Measurements from ENCODE around the gene FBP1.

The FBP1 gene

DNA sequence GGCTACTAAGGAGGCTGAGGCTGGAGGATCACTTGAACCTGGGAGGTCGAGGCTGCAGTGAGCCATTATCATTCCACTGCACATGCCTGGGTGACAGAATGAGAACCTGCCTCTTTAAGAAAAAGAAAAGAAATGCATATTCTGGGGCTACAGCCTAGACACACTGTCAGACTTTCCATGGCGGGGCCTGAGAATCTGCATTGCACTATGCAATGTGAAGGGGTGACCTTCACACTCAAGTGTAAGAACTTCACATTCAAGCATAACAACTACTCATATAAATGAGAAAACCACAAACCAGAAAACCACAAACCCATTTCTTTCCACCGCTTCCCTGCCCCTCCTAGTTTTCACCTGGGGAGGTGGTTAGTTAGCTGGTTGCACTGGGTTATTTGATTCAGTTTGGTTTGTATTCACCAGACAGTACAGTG is 27.7 kb downstream of the FBP1 start:
- H3K4me3 ChIP-seq (ENCODE audit: low read depth, low read length): no peak overlapping the region
- in situ Hi-C loops (cut with HindIII; ENCODE audit: low pct_ligation_motif_present, low sequenced_read_pairs): no loop called here
- H3K36me3 ChIP-seq (replicated peaks): no peaks in the 10 kb centered on the region
- H3K27ac ChIP-seq: no peak overlapping the region
- DNase-seq: no peak
- TF ChIP-seq, protein P1, sequence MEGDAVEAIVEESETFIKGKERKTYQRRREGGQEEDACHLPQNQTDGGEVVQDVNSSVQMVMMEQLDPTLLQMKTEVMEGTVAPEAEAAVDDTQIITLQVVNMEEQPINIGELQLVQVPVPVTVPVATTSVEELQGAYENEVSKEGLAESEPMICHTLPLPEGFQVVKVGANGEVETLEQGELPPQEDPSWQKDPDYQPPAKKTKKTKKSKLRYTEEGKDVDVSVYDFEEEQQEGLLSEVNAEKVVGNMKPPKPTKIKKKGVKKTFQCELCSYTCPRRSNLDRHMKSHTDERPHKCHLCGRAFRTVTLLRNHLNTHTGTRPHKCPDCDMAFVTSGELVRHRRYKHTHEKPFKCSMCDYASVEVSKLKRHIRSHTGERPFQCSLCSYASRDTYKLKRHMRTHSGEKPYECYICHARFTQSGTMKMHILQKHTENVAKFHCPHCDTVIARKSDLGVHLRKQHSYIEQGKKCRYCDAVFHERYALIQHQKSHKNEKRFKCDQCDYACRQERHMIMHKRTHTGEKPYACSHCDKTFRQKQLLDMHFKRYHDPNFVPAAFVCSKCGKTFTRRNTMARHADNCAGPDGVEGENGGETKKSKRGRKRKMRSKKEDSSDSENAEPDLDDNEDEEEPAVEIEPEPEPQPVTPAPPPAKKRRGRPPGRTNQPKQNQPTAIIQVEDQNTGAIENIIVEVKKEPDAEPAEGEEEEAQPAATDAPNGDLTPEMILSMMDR (IDR thresholded peaks at IDR 0.05; ENCODE audit: low read depth, low read length, missing control alignments): no peak
- H3K27me3 ChIP-seq (replicated peaks): no peaks in the 10 kb centered on the region

DNA sequence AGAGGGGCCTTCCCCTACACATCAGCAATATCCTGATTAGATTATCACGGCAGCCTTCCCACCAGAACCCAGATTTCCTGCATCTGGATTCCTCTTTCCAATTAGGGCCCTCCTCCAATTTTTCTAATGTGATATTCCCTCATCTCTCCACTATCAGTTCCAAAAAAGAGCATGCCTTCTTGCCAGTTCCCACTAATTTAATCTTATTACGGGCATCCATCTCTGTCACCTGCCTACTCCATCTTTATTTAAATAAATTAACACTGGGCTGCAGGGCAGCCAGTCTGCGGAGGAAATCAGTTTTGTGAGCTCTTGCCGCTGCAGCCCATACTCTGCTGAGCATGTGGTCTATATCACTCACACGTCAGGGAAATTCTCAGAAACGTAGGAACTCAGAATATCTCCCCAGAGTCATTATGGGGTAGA is 29.1 kb downstream of the FBP1 start:
- DNase-seq: no peak
- in situ Hi-C loops (cut with HindIII; ENCODE audit: low pct_ligation_motif_present, low sequenced_read_pairs): no loop called here
- TF ChIP-seq, protein P1 (IDR thresholded peaks at IDR 0.05; ENCODE audit: low read depth, low read length, missing control alignments): no peak

DNA sequence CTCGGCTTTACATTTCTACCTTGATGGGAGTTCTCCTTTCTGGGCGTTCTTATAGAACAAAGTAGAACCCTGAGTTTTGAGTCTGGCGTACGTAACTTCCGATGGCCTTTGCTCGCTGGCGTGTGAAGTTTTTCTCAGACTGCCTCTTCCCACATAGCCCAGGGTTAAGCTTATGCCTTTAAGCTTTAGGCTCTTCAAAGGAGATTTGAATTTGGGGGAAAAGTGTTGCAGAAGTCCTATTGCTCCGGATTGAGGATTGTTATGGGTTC is 32.0 kb downstream of the FBP1 start:
- H3K4me3 ChIP-seq (ENCODE audit: low read depth, low read length): no peak overlapping the region
- no peak overlapping the region for H3K27ac ChIP-seq
- no peaks in the 10 kb centered on the region for H3K36me3 ChIP-seq (replicated peaks)
- H3K27me3 ChIP-seq (replicated peaks): peaks cover 4% of the 10 kb centered on the region
- TF ChIP-seq, protein P1 (IDR thresholded peaks at IDR 0.05; ENCODE audit: low read depth, low read length, missing control alignments): no peak
- in situ Hi-C loops (cut with HindIII; ENCODE audit: low pct_ligation_motif_present, low sequenced_read_pairs): no loop called here
- DNase-seq: no peak

More for the DNA sequence above, 29.1 kb downstream of the FBP1 start:
- H3K27me3 ChIP-seq (replicated peaks): peaks cover 4% of the 10 kb centered on the region
- H3K4me3 ChIP-seq (ENCODE audit: low read depth, low read length): no peak overlapping the region
- H3K27ac ChIP-seq: no peak overlapping the region
- H3K36me3 ChIP-seq (replicated peaks): no peaks in the 10 kb centered on the region

DNA sequence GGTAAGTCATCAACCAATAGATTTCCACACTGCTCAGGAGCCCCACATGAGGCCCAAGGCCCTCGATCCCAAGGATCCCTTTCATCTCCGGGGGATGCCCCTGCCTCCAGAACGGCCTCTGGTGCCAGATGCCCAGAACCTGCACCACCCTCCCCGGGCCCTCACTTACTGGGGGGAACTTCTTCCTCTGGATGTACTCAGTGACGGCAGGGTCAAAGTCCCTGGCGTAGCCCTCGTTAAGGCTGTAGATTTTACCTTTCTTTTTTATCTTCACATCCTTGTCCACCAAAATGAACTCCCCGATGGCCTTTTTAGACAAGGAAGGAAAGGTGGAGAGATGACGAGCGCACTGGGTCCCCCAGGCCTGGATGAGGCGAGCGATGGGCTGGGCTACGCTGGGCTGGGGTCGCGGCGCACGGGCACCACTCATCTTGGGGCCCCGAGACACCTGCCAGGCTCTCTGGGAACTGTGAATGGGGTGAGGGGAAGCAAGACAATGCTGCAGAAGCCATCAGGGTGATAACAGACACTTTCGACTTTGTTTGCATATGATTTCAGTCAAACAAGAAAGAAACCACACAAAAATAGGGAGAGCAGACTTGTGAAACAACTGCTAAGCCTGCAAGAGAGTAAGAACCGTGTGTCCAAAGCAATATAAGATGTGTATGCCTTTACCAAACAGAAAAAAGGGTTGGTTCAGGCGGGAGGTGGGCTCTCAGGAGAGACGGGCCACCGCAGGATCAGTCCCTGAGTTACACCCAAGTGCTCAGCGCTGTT is 32.5 kb downstream of the FBP1 start:
- no peak for DNase-seq
- Histone ChIP-seq H3K4me3 (ENCODE audit: low read depth, low read length) (no peak overlapping the region), H3K27ac (no peak overlapping the region), H3K36me3 (replicated peaks) (no peaks in the 10 kb centered on the region), H3K27me3 (replicated peaks) (peaks cover 4% of the 10 kb centered on the region)
- TF ChIP-seq, protein P1 (IDR thresholded peaks at IDR 0.05; ENCODE audit: low read depth, low read length, missing control alignments): no peak
- in situ Hi-C loops (cut with HindIII; ENCODE audit: low pct_ligation_motif_present, low sequenced_read_pairs): no loop called here

DNA sequence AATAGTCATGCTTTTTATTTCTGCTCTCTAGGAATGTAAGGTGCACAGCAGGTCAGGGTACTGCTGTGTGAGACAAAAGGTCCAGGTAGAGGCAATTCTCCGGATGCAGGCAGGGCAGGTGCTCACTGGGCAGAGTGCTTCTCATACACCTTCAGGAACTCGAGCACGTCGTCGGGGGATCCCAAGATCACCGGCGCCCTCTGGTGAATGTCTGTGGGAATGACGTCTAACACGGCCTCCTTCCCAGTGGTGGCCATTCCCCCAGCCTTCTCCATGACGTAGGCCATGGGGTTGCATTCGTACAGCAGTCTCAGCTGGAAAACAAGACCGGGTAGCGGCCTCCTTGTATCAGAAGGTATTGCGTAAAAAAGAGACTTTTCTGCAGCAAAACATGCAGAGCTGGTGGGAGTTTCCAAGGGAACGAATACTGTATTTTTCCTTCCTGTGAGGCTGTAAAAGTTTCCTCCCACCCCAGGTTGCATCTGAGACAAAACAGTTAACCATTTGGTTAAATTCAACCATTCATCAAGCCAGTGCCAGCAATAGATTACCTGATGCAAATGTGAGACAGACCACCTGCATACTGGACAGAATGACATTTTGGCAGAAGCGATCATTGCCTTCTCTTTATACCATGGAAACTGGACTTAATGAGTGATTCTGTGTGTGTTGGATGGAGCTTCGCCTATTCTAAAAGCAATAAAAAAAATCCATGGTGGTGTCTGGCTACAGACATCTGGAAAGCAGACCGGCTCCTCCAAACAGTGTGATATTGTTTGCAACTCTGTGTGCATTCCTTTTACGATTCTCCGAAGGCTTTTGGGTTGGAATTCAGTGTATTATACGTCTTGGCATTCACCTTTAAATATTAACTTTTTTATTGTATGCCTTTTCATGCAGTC is 35.8 kb downstream of the FBP1 start:
- no peaks in the 10 kb centered on the region for H3K36me3 ChIP-seq (replicated peaks)
- TF ChIP-seq, protein P1 (IDR thresholded peaks at IDR 0.05; ENCODE audit: low read depth, low read length, missing control alignments): peak; percentile 84
- peaks cover 4% of the 10 kb centered on the region for H3K27me3 ChIP-seq (replicated peaks)
- peak; percentile 68 for DNase-seq
- H3K27ac ChIP-seq: no peak overlapping the region
- H3K4me3 ChIP-seq (ENCODE audit: low read depth, low read length): no peak overlapping the region
- in situ Hi-C loops (cut with HindIII; ENCODE audit: low pct_ligation_motif_present, low sequenced_read_pairs): no loop called here

All from brain microvascular endothelial cell (primary cell).